ENCODE results near the gene RPL7A.

Gene RPL7A

DNA sequence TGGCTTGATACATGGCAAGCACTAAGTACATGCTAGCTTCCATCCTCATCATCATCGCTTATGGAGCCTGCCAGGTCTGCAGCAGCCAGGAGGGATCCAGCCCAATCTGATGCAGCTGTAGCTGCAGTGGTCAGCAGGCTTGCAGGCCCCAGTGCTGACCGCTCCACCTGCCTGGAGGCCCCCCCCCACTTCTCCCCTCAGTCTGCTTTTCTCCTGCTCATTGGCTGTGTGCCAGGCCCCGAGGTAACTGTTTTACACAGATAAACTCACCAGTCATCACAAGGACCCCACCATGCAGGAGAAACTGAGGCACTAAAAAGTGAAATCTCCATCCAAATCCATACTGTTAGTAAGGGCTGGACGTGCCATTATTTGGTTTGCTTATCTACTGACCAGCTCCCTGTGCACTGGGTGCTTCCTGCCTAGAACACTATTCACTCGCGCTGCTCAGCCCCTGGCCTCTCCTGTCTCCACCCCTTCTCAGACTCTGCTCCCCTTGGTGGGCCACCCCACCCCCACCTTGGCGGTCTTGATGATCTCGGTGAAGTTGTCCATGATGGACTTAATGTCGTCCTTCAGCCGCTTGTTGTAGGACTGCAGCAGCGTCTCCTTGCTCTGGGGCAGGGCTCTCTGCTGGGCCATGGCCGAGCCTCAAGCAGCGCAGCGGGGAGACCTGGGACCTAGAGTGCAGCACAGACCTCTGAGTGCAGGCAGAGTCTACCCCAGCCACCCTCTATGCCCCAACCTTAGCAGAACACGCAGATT is 1.8 kb upstream of the RPL7A start:
- DNase-seq (ENCODE audit: low read depth), result no peak
- in situ Hi-C loops (cut with HindIII; ENCODE audit: low sequenced_read_pairs), result no loop called here
- peak overlapping the region; percentile 99 for H3K4me3 ChIP-seq (ENCODE audit: low read depth, low read length)
- TF ChIP-seq, protein P1, sequence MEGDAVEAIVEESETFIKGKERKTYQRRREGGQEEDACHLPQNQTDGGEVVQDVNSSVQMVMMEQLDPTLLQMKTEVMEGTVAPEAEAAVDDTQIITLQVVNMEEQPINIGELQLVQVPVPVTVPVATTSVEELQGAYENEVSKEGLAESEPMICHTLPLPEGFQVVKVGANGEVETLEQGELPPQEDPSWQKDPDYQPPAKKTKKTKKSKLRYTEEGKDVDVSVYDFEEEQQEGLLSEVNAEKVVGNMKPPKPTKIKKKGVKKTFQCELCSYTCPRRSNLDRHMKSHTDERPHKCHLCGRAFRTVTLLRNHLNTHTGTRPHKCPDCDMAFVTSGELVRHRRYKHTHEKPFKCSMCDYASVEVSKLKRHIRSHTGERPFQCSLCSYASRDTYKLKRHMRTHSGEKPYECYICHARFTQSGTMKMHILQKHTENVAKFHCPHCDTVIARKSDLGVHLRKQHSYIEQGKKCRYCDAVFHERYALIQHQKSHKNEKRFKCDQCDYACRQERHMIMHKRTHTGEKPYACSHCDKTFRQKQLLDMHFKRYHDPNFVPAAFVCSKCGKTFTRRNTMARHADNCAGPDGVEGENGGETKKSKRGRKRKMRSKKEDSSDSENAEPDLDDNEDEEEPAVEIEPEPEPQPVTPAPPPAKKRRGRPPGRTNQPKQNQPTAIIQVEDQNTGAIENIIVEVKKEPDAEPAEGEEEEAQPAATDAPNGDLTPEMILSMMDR (IDR thresholded peaks at IDR 0.05; ENCODE audit: low read depth, low read length, missing control alignments), result no peak

DNA sequence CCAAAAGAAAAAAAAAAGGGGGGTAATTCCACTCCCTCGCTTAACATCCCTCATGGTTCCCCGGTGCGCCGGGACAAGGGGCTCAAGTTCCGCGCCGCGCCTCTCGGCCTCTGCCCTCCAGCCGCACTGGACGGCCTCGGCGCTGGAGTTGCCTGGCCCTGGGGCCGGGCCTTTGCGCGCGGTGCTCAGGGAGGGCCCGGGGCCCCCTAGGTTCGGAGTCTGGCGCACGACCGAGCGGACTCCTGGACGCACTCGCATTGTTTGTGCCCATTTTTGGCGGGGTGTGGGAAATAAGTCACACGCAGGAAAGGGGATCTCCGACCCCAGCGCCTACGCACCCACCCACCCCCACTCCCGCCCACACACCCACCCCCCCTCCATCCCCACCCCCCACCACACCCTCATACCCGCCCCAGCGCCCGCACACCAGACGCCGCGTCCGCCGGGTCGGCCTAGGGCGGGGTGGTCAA is 468 bp upstream of the RPL7A start:
- DNase-seq (ENCODE audit: low read depth), result no peak
- TF ChIP-seq, protein P1 (IDR thresholded peaks at IDR 0.05; ENCODE audit: low read depth, low read length, missing control alignments), result no peak
- in situ Hi-C loops (cut with HindIII; ENCODE audit: low sequenced_read_pairs), result no loop called here
- H3K4me3 ChIP-seq (ENCODE audit: low read depth, low read length), result peak overlapping the region; percentile 99

DNA sequence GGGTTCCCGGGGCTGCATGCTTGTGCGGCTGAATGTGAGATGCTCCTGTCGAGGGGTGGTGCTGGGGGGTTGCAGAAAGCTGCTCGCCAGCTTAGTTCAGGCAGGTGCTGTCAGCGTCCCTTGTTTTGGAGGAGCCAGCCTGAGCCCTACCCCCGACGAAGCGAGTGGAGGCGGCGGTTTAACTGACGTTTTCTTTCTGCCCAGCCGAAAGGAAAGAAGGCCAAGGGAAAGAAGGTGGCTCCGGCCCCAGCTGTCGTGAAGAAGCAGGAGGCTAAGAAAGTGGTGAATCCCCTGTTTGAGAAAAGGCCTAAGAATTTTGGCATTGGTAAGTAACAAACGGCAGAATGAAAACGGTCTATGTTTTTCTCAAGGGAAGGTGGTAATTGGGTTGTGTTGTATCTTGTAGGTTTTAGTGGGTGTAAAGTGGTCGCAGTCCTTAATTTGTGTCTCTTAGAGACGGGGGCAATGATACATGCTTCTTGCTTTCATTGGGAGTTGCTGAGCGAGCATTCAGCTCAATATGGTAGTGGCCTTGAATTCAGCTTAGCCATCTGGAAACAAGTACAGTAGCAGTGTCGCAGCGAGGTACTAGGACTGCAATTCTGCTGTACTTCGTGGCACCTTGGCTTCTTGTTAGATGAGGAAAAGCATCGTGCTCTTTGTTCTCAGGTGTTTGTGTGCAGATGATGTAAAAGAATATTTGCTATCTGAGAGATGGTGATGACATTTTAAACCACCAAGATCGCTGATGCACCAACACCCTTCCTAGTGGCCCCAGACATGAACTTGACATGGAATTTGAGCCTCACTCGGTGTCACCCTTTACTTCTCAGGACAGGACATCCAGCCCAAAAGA is 928 bp downstream of the RPL7A start:
- in situ Hi-C loops (cut with HindIII; ENCODE audit: low sequenced_read_pairs), result no loop called here
- DNase-seq (ENCODE audit: low read depth), result no peak
- H3K4me3 ChIP-seq (ENCODE audit: low read depth, low read length), result peak overlapping the region; percentile 99
- TF ChIP-seq, protein P1 (IDR thresholded peaks at IDR 0.05; ENCODE audit: low read depth, low read length, missing control alignments), result no peak

DNA sequence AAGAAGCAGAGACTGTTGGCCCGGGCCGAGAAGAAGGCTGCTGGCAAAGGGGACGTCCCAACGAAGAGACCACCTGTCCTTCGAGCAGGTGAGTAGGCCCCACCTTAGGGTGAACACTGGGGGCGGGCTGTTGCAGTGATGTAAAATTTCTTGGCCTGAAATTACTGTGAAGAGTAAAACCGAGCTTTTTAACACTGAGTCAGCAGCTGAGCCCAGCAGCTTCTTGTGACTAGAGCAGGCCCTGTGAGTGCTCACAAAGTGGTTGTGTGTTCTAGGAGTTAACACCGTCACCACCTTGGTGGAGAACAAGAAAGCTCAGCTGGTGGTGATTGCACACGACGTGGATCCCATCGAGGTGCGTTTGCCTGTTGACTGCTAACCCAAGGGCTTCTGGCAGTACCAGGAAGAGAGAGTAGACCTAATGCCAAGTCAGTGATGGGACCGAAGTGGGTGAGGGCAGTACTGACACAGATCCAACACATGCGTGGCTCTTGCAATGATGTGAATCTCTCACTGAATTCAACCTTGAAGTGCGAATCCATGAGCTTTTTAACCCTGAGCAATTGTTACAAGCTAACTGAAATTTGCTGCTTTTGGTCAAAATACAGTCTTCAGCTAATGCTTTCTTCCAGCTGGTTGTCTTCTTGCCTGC is 2.1 kb downstream of the RPL7A start:
- TF ChIP-seq, protein P1 (IDR thresholded peaks at IDR 0.05; ENCODE audit: low read depth, low read length, missing control alignments), result no peak
- in situ Hi-C loops (cut with HindIII; ENCODE audit: low sequenced_read_pairs), result no loop called here
- H3K4me3 ChIP-seq (ENCODE audit: low read depth, low read length), result no peak overlapping the region
- no peak for DNase-seq (ENCODE audit: low read depth)

DNA sequence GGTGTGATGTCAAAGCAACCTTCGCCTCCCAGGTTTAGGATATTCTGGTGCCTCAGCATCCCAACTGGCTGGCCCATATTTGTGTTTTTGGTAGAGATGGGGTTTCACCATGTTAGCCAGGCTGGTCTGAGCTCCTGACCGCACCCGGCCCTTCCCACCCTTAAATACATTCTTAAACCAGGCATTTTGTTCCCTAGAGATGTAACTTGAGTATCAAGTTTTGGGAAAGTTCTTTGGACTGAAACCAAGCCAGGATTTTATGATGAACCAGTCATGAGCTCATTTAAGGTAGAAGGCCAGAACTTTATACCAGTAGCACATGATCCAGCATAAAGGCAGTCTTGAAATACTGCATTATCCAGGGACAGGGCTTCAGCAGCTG is 3.5 kb downstream of the RPL7A start:
- DNase-seq (ENCODE audit: low read depth), result no peak
- in situ Hi-C loops (cut with HindIII; ENCODE audit: low sequenced_read_pairs), result no loop called here
- TF ChIP-seq, protein P1 (IDR thresholded peaks at IDR 0.05; ENCODE audit: low read depth, low read length, missing control alignments), result no peak
- H3K4me3 ChIP-seq (ENCODE audit: low read depth, low read length), result no peak overlapping the region

DNA sequence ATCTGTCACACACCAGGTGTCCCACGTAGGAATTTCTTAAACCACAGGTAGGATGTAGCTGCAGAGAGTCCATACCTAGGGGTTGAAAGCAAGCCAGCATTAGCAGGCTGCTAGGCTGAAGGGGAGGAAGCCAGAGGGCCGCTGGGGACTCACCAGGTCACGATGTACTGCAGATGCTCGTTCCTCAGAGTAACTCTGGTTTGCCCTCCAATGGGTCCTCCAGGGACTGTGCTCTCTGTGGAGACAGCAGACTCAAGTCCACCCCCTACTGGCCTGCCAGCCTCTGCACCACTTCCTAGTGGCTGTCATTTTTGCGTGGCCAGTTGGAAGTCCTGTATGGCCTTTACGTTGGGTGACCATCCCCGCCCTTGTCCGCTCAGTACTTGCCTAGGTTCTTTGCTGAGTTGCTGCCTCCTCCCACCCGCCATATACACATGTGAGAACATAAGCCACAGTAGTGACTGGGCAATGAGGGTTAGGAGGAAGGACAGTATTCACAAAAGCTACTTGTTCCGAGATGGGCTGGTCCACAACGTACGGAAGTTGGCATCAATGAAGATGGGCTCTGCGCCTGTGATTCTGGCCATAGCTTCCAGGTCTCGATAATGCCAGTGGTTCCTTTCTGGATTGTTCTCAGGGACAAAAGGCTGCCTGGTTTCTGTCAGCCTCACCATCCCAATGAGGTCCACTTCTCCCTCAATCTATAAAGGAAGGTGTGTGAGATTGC is 4.1 kb downstream of the RPL7A start:
- in situ Hi-C loops (cut with HindIII; ENCODE audit: low sequenced_read_pairs), result no loop called here
- no peak for DNase-seq (ENCODE audit: low read depth)
- no peak overlapping the region for H3K4me3 ChIP-seq (ENCODE audit: low read depth, low read length)
- TF ChIP-seq, protein P1 (IDR thresholded peaks at IDR 0.05; ENCODE audit: low read depth, low read length, missing control alignments), result peak; percentile 54
